OCI-LY7 (cell line): ENCODE measurements around the gene JAK1. TPM values are rescaled to one million over a fixed set of nuclear protein-coding genes. Genes with fewer than 3 reads are reported as not detected.

Experiments
- BruUV-seq: library from RNA; stranded (reverse); fragments of 400-500 nt; replicated peaks from 2 replicates; lab custom pipeline; 2021; lab: Mats Ljungman, UMichigan
- CTCF ChIA-PET: fragments of 300-600 bp; sonication (Branson Sonifier 250); formaldehyde crosslinking; loops from one replicate; lab custom pipeline; 2022; ENCODE audit warnings: antibody characterized with exemption; ENCODE audit not compliant: unreplicated experiment; lab: Charles Lee
- POLR2A ChIA-PET: fragments of 300-600 bp; sonication (Branson Sonifier 250); formaldehyde crosslinking; loops from one replicate; lab custom pipeline; 2022; ENCODE audit warnings: antibody characterized with exemption; lab: Charles Lee
- DNase-seq: peaks from one replicate; pipeline ENCODE4 v3.0.0-alpha.2; 2015; ENCODE audit warnings: low spot score
- H2AFZ ChIP-seq: fragments of 200-600 bp; sonication (generic), shearing (Covaris generic); 2 replicates; pipeline ENCODE4 v1.6.1; 2014; ENCODE audit warnings: mild to moderate bottlenecking, antibody characterized with exemption, low read length, moderate library complexity
- H3K27ac ChIP-seq: fragments of 200-600 bp; sonication (generic); 2 replicates; pipeline ENCODE4 v1.5.1; 2014; ENCODE audit warnings: mixed run types, low read depth, mild to moderate bottlenecking, moderate library complexity, low read length, inconsistent platforms; ENCODE audit not compliant: poor library complexity, severe bottlenecking
- H3K36me3 ChIP-seq: fragments of 200-600 bp; sonication (generic); 2 replicates; pipeline ENCODE4 v1.6.1; 2014; ENCODE audit warnings: mild to moderate bottlenecking, antibody characterized with exemption, low read length, moderate library complexity, mixed read lengths; ENCODE audit not compliant: insufficient read depth
- H3K4me1 ChIP-seq: fragments of 200-600 bp; sonication (generic); 2 replicates; pipeline ENCODE4 v1.5.1; 2014; ENCODE audit warnings: mild to moderate bottlenecking, low read length; ENCODE audit not compliant: insufficient read depth, poor library complexity, severe bottlenecking
- H3K4me2 ChIP-seq: fragments of 200-600 bp; sonication (generic); 2 replicates; pipeline ENCODE4 v1.6.1; 2014; ENCODE audit warnings: mild to moderate bottlenecking, low read length
- H3K4me3 ChIP-seq: fragments of 200-600 bp; sonication (generic); 2 replicates; pipeline ENCODE4 v1.5.1; 2014; ENCODE audit warnings: mild to moderate bottlenecking, low read depth, low read length; ENCODE audit not compliant: poor library complexity, severe bottlenecking
- H3K79me2 ChIP-seq: fragments of 200-600 bp; sonication (generic); 2 replicates; pipeline ENCODE4 v1.6.1; 2016; ENCODE audit warnings: low read depth, mild to moderate bottlenecking, low read length, moderate library complexity, mixed read lengths; ENCODE audit not compliant: insufficient read depth
- H3K9me2 ChIP-seq: fragments of 200-600 bp; sonication (generic); 2 replicates; pipeline ENCODE4 v1.6.1; 2016; ENCODE audit warnings: mild to moderate bottlenecking, low read length, mixed read lengths; ENCODE audit not compliant: insufficient read depth
- H3K9me3 ChIP-seq: fragments of 200-600 bp; sonication (generic); 2 replicates; pipeline ENCODE4 v1.6.1; 2014; ENCODE audit warnings: mild to moderate bottlenecking, mixed run types, low read length, mixed read lengths
- H4K20me1 ChIP-seq: fragments of 200-600 bp; sonication (generic); 2 replicates; pipeline ENCODE4 v1.6.1; 2014; ENCODE audit warnings: mild to moderate bottlenecking, antibody characterized with exemption, low read length, moderate library complexity, mixed read lengths; ENCODE audit not compliant: insufficient read depth
- EZH2phosphoT487 ChIP-seq: fragments of 200-600 bp; sonication (generic); IDR thresholded peaks from 2 replicates; pipeline ENCODE4 v1.6.1; 2018; ENCODE audit warnings: low read depth, borderline replicate concordance, mild to moderate bottlenecking, mixed run types, antibody characterized with exemption, low read length, moderate library complexity, mixed read lengths
- intact Hi-C: fragments of 100-400 bp; cut with micrococcal nuclease; formaldehyde crosslinking; loops from one replicate; pipeline ENCODE4 v1.10.0; 2022; ENCODE audit not compliant: unreplicated experiment
- total RNA-seq, 2 experiments: library from RNA; depleted of rRNA in 1 of 2; stranded (reverse); fragments of >200 nt in 1 of 2; shearing (Covaris generic) in 1 of 2; gene quantifications; 2 replicates each; pipeline ENCODE4 v1.2.3, GENCODE V29; 2014 to 2022
- TF ChIP-seq, protein P1 (sequence below): fragments of 200-600 bp; sonication (generic); conservative IDR thresholded peaks from 2 replicates; pipeline ENCODE4 v1.5.1; 2014; ENCODE audit warnings: mild to moderate bottlenecking, antibody characterized with exemption, low read length, moderate library complexity, mixed read lengths

Gene JAK1
- total RNA-seq, 2 experiments from 2014 or later, result 72.6 to 86.8 TPM

DNA sequence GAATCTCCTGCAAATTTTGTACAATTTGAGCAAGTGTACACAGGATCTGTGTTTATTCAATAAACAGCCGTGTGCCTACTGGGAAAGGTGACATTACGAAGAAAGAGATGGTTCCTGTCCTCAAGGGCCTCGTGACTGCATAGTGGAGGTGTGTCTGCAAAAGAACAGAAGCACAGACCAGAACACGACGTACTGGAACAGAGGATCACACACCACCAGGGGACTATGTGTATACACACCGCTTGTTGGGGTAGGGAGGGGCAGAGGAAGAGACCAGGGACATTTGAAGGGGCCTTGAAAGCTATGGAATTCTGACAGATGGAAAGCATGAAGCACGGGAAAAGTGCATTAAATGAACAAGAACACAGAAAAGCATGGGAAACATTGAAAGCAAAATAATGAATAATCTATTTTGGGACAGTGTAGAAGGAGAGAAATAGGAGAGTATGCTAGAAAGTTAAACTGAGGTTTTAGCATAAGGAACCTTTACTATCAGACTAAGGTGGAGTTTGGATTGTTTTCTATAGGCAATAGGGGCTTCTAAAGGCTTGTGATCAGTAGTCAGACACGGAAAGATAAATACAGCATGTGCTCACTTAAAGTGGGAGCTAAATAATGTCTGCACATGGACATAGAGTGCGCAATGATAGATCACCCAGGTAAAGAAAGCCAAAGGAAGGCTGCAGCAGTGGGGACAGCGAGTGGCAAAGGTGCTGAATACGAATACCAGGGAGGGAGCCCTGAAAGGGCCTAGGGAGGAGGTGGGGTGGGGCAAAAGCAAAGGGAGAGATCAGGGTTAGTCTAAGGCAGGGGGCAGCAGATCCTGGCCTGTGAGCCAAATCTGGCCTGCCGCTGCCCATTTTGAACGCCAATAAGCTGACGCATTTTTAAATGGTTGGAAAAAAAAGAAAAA is 11.0 kb downstream of the JAK1 start:
- POLR2A ChIA-PET, result interaction anchor here (0.7 to 1.3 kb wide), 6 partner anchors 7 to 1553 kb away, joined by 3 to 6 read pairs (median 3); no protein-coding TSS in a partner anchor
- BruUV-seq, result no TSS peak
- TF ChIP-seq EZH2phosphoT487, result no peak
- TF ChIP-seq, protein P1, sequence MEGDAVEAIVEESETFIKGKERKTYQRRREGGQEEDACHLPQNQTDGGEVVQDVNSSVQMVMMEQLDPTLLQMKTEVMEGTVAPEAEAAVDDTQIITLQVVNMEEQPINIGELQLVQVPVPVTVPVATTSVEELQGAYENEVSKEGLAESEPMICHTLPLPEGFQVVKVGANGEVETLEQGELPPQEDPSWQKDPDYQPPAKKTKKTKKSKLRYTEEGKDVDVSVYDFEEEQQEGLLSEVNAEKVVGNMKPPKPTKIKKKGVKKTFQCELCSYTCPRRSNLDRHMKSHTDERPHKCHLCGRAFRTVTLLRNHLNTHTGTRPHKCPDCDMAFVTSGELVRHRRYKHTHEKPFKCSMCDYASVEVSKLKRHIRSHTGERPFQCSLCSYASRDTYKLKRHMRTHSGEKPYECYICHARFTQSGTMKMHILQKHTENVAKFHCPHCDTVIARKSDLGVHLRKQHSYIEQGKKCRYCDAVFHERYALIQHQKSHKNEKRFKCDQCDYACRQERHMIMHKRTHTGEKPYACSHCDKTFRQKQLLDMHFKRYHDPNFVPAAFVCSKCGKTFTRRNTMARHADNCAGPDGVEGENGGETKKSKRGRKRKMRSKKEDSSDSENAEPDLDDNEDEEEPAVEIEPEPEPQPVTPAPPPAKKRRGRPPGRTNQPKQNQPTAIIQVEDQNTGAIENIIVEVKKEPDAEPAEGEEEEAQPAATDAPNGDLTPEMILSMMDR, result peak; percentile 9; the same call in 1 of the 2 replicates
- Histone ChIP-seq H3K27ac (peak overlapping the region; percentile 93), H3K9me3 (no peaks in the 10 kb centered on the region), H3K4me1 (peaks cover 98% of the 10 kb centered on the region), H4K20me1 (peaks cover 55% of the 10 kb centered on the region), H3K4me3 (no peak overlapping the region), H3K9me2 (no peaks in the 10 kb centered on the region), H3K4me2 (peak overlapping the region; percentile 80), H2AFZ (no peak overlapping the region), H3K36me3 (no peaks in the 10 kb centered on the region), H3K79me2 (peaks cover 89% of the 10 kb centered on the region)
- intact Hi-C loops, result loop anchor here (2.0 kb wide), 2 partner anchors 89 to 91 kb away; no protein-coding TSS in a partner anchor
- peak; percentile 40 for DNase-seq
- CTCF ChIA-PET, result no interaction called here

DNA sequence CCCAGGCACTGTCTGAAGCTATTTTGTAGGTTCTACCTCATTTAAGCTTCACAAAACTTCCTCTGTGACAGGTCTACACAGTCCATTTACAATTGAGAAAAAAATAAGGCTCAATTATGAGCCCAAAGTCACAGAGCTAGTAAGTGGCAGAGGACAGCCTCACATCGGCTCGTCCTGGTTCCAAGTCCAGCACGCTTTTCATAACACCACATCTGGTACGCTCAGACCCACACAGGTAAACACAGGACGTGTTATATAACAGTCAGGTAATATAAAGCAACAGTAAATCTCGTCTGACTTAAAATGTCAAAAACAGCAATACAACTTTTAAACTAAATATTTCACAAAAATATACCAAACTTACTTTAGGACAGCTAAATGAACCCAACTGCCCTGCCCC is 13.1 kb downstream of the JAK1 start:
- H3K79me2 ChIP-seq, result peaks cover 89% of the 10 kb centered on the region
- no peaks in the 10 kb centered on the region for H3K36me3 ChIP-seq
- TF ChIP-seq, protein P1, result no peak
- no peak for TF ChIP-seq EZH2phosphoT487
- peak overlapping the region; percentile 30 for H3K4me3 ChIP-seq
- H3K9me2 ChIP-seq, result no peaks in the 10 kb centered on the region
- H3K4me2 ChIP-seq, result peak overlapping the region; percentile 80
- H3K9me3 ChIP-seq, result no peaks in the 10 kb centered on the region
- POLR2A ChIA-PET, result interaction anchor here (1.1 to 2.1 kb wide), 4 partner anchors 9 to 111 kb away, joined by 3 to 7 read pairs (median 4); partner anchors contain the start of gene JAK1
- intact Hi-C loops, result no loop called here
- H4K20me1 ChIP-seq, result peaks cover 61% of the 10 kb centered on the region
- no peak overlapping the region for H2AFZ ChIP-seq
- BruUV-seq, result no TSS peak
- H3K4me1 ChIP-seq, result peaks cover 94% of the 10 kb centered on the region
- CTCF ChIA-PET, result interaction anchor here (0.6 kb wide), 1 partner anchor 126 kb away, joined by 3 read pairs; no protein-coding TSS in a partner anchor
- peak overlapping the region; percentile 2 for H3K27ac ChIP-seq
- no peak for DNase-seq
